ENCODE results near the gene ARF6.
"Not testable (repeated sequence)": the region's sequence is repeated elsewhere in the genome, so short reads cannot be mapped to it uniquely, and the experiment has no call there.

ARF6 gene

DNA sequence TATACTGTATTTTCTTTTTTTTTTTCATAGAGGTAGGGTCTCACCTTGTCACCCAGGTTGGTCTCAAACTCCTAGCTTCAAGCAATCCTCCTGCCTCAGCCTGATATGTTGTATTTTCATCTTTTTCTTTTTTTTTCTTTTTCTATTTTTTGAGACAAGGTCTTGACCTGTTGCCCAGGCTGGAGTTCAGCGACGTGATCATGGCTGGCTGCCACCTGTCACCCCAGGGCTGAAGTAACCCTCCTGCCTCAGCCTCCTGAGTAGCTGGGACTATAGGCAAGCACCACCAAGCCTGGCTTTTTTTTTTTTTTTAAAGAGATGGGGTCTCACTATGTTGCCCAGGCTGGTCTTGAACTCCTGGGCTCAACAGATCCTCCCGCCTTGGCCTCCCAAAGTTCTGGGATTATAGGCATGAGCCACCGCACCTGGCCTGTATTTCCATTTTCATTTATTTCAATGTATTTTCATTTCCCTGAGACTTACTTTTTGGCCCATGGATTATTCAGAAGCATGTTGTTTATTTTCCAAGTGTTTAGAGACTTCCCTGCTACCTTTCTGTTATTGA lies 16.2 kb upstream of the ARF6 start:
- no peak for DNase-seq (ENCODE audit: low spot score)

DNA sequence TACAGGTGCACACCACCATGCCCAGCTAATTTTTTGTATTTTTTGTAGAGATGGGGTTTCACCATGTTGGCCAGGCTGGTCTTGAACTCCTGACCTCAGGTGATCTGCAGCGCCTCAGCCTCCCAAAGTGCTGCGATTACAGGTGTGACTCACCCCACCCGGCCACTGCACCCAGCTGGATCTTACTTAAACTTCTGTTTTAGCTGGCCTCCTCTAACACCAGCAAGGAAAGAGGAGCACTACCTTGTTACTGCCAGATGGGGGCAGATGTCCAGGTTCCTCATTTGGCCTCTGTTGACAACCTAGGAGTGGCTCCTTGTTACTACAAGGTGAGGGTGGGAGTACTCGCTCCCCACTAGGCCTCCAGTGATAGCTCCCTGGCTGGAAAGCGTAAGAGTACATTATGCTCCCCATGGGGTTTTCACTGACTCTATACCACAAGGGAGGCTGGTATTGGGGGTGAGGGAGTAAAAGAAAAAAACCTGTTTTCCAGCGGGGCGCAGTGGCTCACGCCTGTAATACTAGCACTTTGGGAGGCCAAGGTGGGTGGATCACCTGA lies 13.2 kb upstream of the ARF6 start:
- DNase-seq (ENCODE audit: low spot score): no peak

DNA sequence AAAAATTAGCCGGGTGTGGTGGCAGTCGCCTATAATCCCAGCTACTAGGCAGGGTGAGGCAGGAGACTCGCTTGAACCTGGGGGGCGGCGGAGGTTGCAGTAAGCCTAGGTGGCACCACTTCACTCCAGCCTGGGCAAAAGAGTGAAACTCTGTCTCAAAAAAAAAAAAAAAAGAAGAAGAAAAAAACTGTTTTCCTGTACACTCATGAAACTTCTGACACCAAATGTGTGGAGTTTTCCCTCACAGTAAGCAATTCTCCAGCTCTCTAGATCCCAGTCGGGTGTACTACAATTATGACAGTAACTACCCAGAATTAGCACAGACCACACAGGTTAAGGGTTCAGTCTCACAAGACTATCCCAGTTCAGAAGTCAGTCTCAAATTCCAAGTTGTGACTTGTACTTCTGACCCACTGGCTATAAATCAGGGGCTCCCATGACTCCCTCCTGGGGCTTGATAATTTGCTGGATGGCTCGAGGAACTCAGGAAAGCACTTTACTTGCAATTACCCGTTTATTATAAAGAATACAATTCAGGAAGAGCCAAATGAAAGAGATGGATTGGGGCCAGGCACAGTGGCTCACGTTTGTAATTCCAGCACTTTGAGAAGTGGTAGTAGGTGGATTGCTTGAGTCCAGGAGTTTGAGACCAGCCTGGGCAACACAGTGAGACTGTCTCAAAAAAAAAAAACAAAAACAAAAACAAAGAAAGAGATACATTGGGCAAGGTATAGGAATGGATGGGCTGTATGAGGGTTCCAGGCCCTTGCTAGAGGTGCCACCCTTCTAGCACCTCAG lies 12.4 kb upstream of the ARF6 start:
- no peak for DNase-seq (ENCODE audit: low spot score)

DNA sequence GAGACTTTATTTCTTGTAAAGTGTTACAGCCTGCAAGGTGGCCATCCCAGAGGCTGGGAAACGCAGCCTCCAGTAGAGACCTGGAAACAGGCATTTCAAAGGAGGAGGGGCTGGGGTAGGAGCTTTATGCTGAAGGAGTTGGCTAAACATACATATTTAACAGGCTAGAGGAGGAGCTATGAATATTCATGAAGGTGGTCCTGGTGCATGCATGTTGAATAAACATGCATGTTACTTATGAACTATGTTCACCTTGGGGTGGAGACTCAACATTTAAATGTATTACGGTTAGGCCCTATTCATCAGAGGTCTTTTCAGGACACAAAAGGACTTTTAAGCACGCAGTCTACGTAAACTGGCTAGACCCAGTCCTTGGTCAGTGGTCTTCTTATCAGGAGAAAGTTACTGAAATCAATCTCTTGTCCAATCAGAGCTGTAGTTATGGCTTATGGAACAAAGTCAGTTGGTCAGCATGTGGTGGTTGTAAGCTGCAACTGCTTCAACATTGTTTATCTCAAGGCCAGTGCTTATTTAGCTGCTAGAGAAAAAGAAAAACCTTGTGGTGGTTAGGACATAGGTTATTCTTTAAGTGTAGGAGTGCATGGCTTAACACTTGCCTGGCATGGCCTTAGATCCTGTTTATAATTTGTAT lies 11.4 kb upstream of the ARF6 start:
- DNase-seq (ENCODE audit: low spot score): no peak

DNA sequence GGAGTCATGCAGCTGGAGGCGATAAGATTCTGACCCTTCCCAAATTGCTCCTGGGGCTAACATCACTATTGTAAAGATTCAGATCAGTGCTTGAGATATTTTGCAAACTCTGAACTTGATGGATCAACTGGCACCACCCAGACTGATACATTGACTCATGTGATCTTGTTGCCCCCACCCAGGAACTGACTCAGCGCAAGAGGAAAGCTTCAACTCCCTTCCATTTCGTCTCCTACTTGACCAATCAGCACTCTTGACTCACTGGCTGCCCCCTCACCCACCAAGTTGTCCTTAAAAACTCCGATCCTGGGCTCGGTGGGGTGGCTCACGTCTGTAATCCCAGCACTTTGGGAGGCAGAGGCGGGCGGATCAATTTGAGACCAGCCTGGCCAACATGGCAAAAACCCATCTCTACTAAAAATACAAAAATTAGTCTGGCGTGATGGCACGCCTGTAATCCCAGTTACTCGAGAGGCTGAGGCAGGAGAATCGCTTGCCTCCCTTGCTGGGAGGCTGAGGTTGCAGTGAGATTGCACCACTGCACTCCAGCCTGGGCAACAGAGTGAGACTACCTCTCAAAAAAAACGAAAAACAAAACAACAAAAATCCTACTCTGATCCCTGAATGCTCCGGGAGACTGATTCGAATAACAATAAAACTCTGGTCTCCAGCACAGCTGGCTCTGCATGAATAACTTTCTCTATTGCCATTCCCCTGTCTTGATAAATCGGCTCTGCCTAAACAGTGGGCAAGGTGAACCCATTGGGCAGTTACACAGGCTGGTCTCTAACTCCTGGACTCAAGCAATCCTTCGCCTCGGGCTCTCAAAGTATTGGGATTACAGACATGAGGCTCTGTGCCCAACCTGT lies 9.8 kb upstream of the ARF6 start:
- no peak for DNase-seq (ENCODE audit: low spot score)

DNA sequence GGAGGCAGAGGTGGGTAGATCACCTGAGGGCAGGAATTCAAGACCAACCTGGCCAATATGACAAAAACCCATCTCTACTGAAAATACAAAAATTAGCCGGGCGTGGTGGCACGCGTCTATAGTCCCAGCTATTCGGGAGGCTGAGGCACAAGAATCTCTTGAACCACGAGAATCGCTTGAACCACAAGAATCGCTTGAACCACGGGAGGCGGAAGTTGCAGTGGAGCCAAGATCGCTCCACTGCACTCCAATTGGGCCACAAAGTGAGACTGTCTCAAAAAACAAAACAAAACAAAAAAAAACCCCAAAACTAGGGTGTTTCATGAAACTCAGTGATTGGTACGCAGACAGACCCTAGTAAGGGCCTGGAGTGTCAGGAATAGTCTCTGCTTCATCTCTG lies 6.4 kb upstream of the ARF6 start:
- DNase-seq (ENCODE audit: low spot score): no peak

DNA sequence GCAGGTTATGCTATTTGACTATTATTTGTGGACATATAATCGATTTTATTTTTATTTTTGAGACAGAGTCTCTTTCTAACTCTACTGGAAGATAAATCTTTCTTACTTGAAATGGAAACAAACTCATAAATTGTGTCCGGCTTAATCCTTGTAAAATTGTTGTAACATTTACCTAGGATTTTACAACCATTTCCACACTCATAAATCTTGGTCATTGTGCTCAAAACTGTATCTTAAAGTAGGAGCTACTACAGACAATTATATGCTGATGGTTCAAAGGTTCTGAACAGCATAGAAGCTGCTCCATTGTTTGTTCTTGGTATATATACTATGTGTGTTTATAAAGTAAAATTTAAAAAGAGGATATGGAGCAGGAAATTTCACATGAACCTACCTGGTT lies 4.6 kb upstream of the ARF6 start:
- no peak for DNase-seq (ENCODE audit: low spot score)

DNA sequence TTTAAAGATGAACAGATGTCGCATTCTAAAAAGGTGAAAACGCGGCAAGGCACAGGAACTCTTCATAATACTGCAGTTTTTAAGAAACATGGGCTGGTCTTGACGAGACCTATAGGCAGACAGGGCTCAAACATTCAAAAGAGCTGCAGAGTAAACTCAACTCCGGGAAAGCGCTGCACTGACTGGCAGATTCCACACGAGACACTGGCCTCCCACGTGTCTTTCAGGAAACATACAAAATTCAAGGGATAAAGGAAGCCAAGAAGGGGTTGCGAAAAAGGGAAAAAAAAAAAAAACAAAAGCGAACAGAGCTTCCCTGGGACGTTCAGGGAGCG lies 614 bp upstream of the ARF6 start:
- DNase-seq (ENCODE audit: low spot score): peak; percentile 90

DNA sequence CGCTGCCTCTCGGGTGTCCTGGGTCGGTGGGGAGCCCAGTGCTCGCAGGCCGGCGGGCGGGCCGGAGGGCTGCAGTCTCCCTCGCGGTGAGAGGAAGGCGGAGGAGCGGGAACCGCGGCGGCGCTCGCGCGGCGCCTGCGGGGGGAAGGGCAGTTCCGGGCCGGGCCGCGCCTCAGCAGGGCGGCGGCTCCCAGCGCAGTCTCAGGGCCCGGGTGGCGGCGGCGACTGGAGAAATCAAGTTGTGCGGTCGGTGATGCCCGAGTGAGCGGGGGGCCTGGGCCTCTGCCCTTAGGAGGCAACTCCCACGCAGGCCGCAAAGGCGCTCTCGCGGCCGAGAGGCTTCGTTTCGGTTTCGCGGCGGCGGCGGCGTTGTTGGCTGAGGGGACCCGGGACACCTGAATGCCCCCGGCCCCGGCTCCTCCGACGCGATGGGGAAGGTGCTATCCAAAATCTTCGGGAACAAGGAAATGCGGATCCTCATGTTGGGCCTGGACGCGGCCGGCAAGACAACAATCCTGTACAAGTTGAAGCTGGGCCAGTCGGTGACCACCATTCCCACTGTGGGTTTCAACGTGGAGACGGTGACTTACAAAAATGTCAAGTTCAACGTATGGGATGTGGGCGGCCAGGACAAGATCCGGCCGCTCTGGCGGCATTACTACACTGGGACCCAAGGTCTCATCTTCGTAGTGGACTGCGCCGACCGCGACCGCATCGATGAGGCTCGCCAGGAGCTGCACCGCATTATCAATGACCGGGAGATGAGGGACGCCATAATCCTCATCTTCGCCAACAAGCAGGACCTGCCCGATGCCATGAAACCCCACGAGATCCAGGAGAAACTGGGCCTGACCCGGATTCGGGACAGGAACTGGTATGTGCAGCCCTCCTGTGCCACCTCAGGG lies 679 bp downstream of the ARF6 start:
- no peak for DNase-seq (ENCODE audit: low spot score)

DNA sequence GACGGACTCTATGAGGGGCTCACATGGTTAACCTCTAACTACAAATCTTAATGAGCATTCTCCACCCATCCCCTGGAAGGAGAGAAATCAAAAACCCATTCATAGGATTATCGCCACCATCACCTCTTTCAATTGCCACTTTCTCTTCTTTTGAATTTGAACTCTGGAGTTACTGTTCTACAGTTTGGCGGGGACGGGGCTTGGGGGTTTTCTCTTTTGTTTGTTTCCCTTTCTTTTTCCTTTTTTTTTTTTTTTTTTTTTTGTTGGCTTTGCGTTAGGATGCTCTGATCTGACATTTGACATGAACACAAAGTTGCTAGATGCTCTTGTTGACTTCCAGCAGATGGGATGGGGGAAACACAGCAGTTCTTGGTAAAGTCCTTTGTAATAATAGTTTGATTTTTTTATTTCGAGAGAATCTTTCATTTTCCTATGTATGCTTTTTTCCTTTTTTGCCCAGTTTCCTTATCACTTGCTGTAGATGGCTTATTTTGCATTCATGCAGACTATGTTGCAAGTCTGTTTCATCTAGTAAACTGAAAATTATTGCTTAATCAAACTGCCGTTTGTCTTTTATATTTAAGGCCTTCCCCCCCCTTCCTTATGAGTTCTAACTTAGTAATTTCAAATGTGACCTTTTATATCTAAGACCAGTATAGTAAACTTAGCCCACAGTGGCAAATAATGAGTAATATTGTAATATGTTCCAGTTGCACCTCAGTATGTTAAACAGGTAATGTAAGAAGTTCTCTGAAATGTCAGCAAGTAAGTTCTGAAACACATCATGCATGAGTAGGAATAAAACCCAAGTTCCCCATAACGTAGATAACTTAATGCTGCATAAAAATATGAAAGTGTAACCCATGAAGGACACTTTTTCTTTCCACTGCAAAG lies 1.6 kb downstream of the ARF6 start:
- DNase-seq (ENCODE audit: low spot score): not testable (repeated sequence)

DNA sequence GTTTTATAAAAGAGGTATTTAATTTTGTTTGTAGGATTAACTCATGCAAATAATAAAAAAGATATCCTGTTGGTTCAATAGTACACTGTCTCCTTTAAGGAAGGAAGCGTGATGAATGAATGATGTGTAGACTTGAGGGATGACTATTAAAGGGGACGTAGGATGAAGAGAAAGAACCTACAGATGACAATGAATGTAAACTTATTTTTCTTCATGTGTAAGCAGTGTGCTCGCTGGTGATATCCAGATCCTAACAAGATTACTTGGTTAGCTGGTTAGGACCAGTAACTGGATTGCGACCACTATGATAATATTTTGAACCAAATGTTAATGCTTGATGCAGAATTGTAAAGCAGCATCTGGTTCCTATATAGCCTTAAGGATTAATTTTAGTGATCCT lies 2.6 kb downstream of the ARF6 start:
- DNase-seq (ENCODE audit: low spot score): no peak

DNA sequence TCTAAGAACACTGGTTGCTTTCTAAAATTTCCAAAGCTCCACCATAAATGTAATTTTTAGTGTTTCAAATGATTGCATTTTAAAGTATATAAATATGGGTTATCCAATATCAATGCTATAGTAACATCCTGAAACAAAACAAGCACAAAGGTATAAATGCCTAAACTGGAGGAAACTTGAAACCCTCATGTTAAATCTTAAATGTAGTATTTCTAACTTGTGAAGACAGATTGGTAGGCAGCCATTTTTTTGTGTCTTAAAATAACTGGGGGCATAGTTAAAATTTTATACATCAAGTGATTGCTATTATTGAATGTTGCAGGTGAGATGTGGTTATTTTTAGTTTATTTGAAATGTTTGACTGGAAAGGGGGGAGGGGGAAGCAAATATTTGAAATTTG lies 3.4 kb downstream of the ARF6 start:
- not testable (repeated sequence) for DNase-seq (ENCODE audit: low spot score)

DNA sequence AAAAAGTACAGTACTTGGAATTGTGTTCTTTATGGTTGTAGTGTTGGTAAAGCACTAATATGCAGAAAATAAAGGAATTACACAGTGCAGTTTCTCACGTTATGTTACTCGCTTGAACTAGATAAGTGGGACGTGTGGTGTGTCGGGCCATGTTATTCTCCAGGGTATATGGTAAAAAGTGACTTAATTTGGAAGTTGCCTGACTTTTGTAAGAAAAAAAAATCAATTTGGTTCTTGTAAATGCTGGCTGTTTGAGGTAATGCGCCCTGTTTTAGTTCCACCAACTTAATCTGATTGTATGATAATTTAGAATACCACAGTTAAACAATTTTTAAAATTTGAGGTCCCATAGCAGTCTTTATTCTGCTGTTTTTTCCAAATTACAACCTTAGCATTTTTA lies 4.1 kb downstream of the ARF6 start:
- no peak for DNase-seq (ENCODE audit: low spot score)

DNA sequence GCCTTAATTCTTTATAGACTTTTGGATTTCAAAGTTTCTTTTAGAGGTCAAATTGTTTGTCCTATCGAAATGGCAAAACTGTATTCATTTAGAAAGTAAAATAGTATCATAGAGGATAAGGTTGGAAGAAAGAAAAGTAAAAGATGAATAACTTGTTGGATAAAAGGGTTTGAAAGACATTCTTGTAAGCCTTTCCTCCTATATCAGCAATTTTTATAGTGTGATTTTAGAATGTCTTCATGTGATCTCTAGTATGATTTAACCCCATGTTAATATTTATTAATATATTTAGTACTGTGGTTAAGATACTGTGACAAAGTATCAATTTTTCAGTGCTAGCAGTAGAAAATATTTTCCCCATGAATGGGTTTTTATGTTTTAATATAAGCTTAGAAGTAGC lies 4.5 kb downstream of the ARF6 start:
- DNase-seq (ENCODE audit: low spot score): no peak

DNA sequence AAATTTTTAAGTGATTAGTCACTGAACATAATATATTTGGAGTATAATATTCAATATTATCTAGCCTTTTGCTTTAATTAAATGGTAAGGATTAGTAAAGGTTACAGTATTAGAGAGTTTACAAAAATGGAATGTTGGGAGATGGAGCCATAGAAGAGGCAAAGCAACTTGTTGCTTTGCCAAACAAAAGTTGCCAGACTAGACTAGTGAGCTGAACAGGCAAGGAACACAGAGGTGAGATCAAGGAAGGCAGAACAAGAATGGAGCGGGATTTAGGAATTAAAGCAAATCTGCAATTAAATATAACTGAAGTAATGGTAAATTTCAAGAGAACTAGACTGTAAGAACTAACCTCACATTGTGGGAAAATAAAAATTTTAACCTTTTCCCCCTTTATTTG lies 5.1 kb downstream of the ARF6 start:
- DNase-seq (ENCODE audit: low spot score): no peak

DNA sequence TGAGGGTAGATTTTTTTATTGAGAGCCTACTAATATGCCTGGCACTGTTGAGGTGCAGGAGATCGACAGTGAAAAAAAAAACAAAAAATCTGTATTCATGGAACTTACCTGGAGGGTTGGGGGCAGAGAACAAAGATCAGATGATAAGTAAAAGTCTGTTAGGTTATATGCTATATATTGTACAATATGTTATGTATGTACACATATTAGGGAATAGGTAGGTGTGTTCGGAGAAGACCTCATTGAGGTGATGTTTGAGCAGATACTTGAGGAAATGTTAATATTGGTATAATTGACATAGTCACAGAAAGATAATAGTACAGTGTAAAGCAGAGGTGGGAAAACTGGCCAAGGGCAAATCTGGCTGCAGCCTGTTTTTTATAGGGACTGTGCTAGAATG lies 5.6 kb downstream of the ARF6 start:
- DNase-seq (ENCODE audit: low spot score): no peak

DNA sequence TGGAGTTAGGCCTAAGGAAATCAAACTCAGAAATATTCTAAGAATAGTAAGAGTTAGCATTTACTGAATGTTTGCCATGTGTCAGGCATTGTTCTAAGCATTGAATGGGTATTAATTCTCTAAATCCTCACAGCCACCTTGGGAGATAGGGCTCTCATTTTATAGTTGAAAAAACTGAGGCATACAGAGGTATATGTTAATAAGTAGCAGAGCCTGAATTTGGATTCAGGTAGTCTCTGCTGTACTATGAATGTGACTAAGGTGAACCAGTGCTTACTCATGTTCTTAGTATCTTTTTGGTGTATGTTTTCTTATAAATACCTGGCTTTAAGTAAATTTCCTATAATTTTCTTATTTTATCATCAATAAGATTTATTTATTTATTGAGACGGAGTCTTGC lies 8.1 kb downstream of the ARF6 start:
- no peak for DNase-seq (ENCODE audit: low spot score)

DNA sequence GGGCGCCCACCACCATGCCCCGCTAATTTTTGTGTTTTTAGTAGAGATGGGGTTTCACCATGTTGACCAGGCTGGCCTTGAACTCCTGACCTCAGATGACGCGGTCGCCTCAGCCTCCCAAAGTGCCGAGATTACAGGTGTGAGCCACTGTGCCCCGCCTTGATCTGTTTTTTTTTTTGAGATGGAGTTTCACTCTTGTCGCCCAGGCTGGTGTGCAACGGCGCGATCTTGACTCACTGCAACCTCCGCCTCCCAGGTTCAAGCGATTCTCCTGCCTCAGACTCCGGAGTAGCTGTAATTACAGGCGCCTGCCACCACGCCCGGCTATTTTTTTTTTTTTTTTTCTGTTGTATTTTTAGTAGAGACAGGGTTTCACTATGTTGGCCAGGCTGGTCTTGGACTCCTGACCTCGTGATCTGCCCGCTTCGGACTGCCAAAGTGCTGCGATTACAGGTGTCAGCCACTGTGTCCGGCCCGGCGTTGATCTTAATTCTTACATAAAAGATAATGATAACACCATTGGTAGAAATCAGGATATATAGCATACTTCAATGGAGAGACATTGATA lies 9.9 kb downstream of the ARF6 start:
- DNase-seq (ENCODE audit: low spot score): not testable (repeated sequence)

DNA sequence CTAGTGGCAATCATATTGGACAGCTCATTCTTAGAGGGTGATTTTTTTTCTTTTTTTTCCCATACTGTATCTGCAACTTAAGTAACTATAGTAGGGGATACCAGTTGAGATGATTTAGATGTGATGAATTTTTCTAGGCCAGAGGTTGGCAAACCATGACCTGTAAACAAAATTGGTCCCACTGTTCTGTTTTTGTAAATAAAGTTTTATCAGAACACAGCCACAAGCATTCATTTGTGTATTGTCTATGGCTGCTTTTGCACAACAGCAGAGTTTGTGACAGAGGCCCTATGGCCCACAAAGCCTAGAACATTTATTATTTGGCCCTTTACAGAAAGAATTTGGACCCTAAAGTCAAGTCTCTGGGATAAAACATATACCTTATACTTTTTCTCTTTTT lies 11.4 kb downstream of the ARF6 start:
- no peak for DNase-seq (ENCODE audit: low spot score)

DNA sequence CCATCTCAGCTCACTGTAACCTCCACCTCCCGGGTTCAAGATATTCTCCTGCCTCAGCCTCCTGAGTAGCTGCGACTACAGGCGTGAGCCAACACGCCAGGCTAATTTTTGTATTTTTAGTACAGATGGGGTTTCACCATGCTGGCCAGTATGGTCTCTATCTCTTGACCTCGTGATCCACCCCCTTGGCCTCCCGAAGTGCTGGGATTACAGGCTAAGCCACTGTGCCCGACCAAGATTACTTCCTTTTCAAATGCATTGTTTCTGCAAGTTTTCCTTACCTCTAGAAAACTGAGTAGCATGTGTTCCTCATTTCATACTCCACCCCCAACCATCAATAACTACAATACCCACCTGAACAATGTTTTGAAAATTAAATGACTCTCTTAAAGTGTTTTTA lies 13.1 kb downstream of the ARF6 start:
- DNase-seq (ENCODE audit: low spot score): no peak

All from COLO829 (cell line).